Aorta (tissue), 5 donors: Measurements from ENCODE around the gene FAM185A. TPM values are rescaled to one million over a fixed set of nuclear protein-coding genes. Genes with fewer than 3 reads are reported as not detected.
"Not testable (repeated sequence)": the region's sequence is repeated elsewhere in the genome, so short reads cannot be mapped to it uniquely, and the experiment has no call there.

Experiments used
- ATAC-seq: fragments of 200-7000 bp; cut with Tn5 transposase; one replicate; pipeline ENCODE4 v1.9.1; 2022; ENCODE audit warnings: moderate library complexity; ENCODE audit not compliant: low FRiP score
- DNase-seq, 2 donors: peaks; one replicate each; pipeline ENCODE4 v3.0.0-alpha.2; 2020
- H3K27ac ChIP-seq, 2 donors: one replicate each; pipeline ENCODE4 v1.5.1; 2013; ENCODE audit warnings: low read length in 2 of 2, mild to moderate bottlenecking in 2 of 2, moderate library complexity in 2 of 2, control low read depth in 1 of 2, inconsistent platforms in 1 of 2, low read depth in 1 of 2
- H3K27me3 ChIP-seq, 2 donors: one replicate each; pipeline ENCODE4 v1.6.1; 2013; ENCODE audit warnings: control low read depth in 1 of 2, low read length in 1 of 2, mild to moderate bottlenecking in 1 of 2, moderate library complexity in 1 of 2; ENCODE audit not compliant: insufficient read depth in 2 of 2, control insufficient read depth in 1 of 2
- H3K36me3 ChIP-seq, 2 donors: one replicate each; pipeline ENCODE4 v1.6.1; 2013; ENCODE audit warnings: control low read depth in 1 of 2, low read length in 1 of 2, mild to moderate bottlenecking in 1 of 2; ENCODE audit not compliant: insufficient read depth in 2 of 2, control insufficient read depth in 1 of 2
- H3K4me1 ChIP-seq, 2 donors: one replicate each; pipeline ENCODE4 v1.6.1; 2013; ENCODE audit warnings: low read length in 2 of 2, control low read depth in 1 of 2, mild to moderate bottlenecking in 1 of 2, moderate library complexity in 1 of 2; ENCODE audit not compliant: insufficient read depth in 2 of 2, control insufficient read depth in 1 of 2
- H3K4me3 ChIP-seq, 2 donors: one replicate each; pipeline ENCODE4 v1.5.1; 2013; ENCODE audit warnings: low read length in 2 of 2, control low read depth in 1 of 2, mild to moderate bottlenecking in 1 of 2
- H3K9me3 ChIP-seq: one replicate; pipeline ENCODE4 v1.6.1; 2013; ENCODE audit warnings: mild to moderate bottlenecking, low read length; ENCODE audit not compliant: control insufficient read depth
- WGBS, 2 donors: extraction: QIAGEN DNeasy Blood & Tissue Kit; methylation state at CpG; one replicate each; pipeline ENCODE4 v1.1.7; 2013; 5-methylcytosine and 5-hydroxymethylcytosine counted together
- intact Hi-C, 2 donors: fragments of 100-400 bp; cut with DNase I; formaldehyde crosslinking; loops; one replicate each; pipeline versions ENCODE4 v1.14.2 to v1.15.0; 2022
- polyA plus RNA-seq, 2 donors: library from polyadenylated mRNA; stranded (reverse); fragments of 200-250 nt; gene quantifications; one replicate each; pipeline ENCODE4 v1.2.3, GENCODE V29; 2013
- total RNA-seq, 2 donors: library from RNA; stranded (reverse); fragmentation: NEBNext Ultra II Directional; extraction: Animal tissue kit (Norgen Biotek cat#: 25700); gene quantifications; one replicate each; pipeline ENCODE4 v1.2.1, GENCODE V29; 2021
- donor health status: healthy with polysubstance abuse.
- donor health status: Bipolar disorder and iron deficiency.
- donor health status: DM: no; HTN: no; CAD: no.
- donor health status: DM: no; HTN: no; CAD: no.
- donor health status: DM: yes; HTN: yes; CAD: no.

FAM185A gene
- total and polyA plus RNA-seq, 4 donors, result 3.6 to 12.6 (median 6.3) TPM

DNA sequence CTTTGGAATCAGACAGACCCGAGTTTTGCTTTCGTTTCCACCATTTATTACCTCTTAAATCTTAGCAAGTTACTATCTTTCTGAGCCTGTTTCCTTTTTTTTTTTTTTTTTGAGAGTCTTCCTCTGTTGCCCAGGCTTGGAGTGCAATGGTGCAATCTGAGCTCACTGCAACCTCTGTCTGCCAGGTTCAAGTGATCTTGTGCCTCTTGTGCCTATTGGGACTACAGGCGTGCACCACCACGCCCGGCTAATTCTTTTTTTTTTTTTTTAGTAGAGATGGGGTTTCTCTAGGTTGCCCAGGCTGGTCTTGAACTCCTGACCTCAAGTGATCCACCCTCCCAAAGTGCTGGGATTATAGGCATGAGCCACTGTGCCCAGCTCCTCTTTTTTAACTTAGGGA lies 84.5 kb downstream of the FAM185A start:
- 97 to 98% methylated on average over 5 of the region's 5 CpGs for WGBS, 2 donors
- no peak for DNase-seq

DNA sequence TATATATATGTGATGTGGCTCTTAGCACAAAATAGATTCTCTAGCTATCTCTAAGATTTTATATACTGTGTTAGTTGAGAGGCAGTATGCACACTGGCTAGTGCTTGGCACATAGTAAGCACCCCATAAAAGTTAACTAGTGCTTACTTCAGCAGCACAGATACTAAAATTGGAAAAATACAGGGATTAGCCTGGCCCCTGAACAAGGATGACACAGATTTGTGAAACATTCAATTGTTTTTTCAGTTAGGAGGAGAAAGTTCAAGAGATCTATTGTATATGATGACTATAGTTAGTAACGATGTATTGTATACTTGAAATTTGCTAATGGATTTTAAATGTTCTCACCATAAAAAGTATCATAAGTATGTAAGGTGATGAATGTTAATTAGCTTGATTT lies 85.7 kb downstream of the FAM185A start:
- WGBS, 2 donors, result 92 to 98% methylated on average over 1 of the region's 1 CpG
- DNase-seq (no peak), ATAC-seq (no peak)
- Histone ChIP-seq H3K4me1 (peaks cover 0 to 4% of the 10 kb centered on the region in 2 donors), H3K27me3 (no peaks in the 10 kb centered on the region), H3K27ac (no peak overlapping the region), H3K4me3 (no peak overlapping the region), H3K36me3 (no peaks in the 10 kb centered on the region), H3K9me3 (no peaks in the 10 kb centered on the region)
- intact Hi-C loops, result no loop called here

More for the DNA sequence above, 84.5 kb downstream of the FAM185A start:
- intact Hi-C loops, result no loop called here
- Histone ChIP-seq H3K27me3 (no peaks in the 10 kb centered on the region), H3K9me3 (no peaks in the 10 kb centered on the region), H3K36me3 (no peaks in the 10 kb centered on the region), H3K27ac (no peak overlapping the region), H3K4me3 (no peak overlapping the region), H3K4me1 (peaks cover 0 to 4% of the 10 kb centered on the region in 2 donors)
- ATAC-seq, result no peak

DNA sequence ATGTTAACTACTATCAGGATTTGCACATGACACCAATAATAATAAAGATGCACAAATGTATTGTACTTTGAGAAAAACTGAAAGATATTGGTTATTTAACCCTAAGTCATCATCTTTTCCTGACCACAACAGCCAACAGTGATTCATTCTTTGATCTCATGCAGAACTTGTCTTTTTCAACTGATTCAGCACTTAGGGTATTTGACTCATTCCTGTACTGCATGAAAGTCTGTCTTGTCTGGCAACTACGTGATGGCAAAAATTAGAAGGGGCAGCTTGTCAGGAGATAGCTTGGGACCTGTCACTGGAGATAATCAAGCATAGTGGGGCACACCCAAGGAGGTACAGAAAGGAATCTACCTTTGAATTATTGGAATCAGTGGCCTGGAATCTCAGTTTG lies 86.2 kb downstream of the FAM185A start:
- WGBS, 2 donors, result 34 to 62% methylated on average over 1 of the region's 1 CpG
- Histone ChIP-seq H3K27me3 (no peaks in the 10 kb centered on the region), H3K27ac (no peak overlapping the region), H3K4me1 (peaks cover 0 to 4% of the 10 kb centered on the region in 2 donors), H3K4me3 (no peak overlapping the region), H3K9me3 (no peaks in the 10 kb centered on the region), H3K36me3 (no peaks in the 10 kb centered on the region)
- no peak for DNase-seq
- intact Hi-C loops, result no loop called here
- ATAC-seq, result no peak

DNA sequence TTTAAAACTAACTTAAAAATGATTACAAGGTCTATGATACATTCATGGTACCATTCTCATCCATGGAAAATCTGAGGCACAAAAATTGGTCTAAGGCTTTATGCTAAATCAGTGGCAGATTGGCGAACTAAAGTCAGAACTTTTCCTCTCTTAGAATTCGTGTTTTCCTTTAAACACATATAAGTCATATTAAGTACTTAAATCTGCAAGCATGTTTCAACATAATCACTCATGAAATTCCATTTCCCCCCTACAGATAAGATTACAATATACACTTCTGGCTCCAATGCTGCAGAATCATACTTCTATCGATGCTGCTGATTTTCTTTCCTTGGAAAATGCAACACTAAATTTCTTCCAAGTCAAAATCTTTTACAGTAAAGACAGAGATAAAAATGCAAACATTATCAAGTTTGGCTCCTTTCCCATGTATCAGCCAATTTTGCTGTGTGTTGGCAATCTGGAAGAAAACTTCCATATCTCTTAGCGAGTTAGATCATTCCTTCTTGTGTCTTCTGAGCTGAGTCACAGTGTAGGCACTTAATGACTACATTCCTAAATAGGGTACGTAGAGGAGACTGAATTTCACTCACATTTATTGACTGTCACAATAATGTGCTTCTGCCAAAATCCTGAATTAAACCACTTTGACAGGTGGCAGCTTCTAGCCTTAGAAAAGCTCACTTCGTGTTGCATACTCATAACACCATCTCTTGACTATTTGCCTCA lies 87.6 kb downstream of the FAM185A start:
- no peak for DNase-seq
- H3K27ac ChIP-seq, result peak overlapping the region in 1 of 2 donors; percentile 11
- H3K4me1 ChIP-seq, result peaks cover 2 to 4% of the 10 kb centered on the region in 2 donors
- ATAC-seq, result peak; percentile 67
- H3K9me3 ChIP-seq, result no peaks in the 10 kb centered on the region
- H3K36me3 ChIP-seq, result no peaks in the 10 kb centered on the region
- 16 to 21% methylated on average over 6 of the region's 6 CpGs for WGBS, 2 donors
- no peak overlapping the region for H3K4me3 ChIP-seq
- intact Hi-C loops, result no loop called here
- no peaks in the 10 kb centered on the region for H3K27me3 ChIP-seq

DNA sequence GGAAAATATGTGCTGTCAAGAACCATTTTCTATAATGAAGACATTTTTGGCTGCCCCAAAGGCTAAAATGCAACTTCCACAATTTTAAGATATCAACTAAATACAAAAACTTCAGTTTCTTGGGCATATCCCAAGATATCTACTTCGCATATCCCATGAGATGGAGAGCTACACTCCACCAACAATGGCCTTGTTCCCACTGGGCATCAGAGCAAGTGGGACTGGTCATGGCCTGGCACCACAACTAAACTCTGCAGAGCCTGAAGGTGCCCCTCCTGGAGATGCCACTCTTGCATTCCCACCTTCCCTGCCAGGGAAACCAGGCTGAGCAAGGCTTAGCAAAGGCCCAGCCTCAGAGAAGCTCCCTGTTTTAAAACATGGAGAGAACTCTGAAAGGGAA lies 88.2 kb downstream of the FAM185A start:
- H3K27ac ChIP-seq, result peak overlapping the region in 1 of 2 donors; percentile 73
- H3K27me3 ChIP-seq, result no peaks in the 10 kb centered on the region
- peaks cover 4 to 5% of the 10 kb centered on the region in 2 donors for H3K4me1 ChIP-seq
- intact Hi-C loops, result no loop called here
- no peak overlapping the region for H3K4me3 ChIP-seq
- DNase-seq, result no peak
- H3K36me3 ChIP-seq, result no peaks in the 10 kb centered on the region
- 11 to 14% methylated on average over 1 of the region's 1 CpG for WGBS, 2 donors
- peak; percentile 41 for ATAC-seq
- H3K9me3 ChIP-seq, result no peaks in the 10 kb centered on the region

DNA sequence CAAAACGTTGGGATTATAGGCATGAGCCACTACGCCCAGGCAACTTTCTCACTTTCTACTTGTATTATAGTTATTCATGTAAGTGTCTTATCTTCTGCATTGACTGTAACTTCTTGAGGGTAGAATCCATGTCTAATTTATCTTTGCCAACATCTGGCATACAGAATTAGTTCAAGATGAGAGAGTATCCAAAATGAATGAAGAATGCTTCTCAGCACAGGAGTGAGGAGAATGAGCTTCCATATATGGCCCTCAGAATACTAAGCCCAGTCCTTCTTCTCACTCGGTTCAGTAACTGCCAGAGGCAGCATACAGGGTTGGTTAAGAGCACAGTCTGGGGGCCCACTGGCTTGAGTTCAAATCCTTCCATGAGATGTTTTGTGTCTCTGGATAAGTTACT lies 89.0 kb downstream of the FAM185A start:
- intact Hi-C loops, result no loop called here
- H3K36me3 ChIP-seq, result no peaks in the 10 kb centered on the region
- peaks cover 4 to 5% of the 10 kb centered on the region in 2 donors for H3K4me1 ChIP-seq
- no peak overlapping the region for H3K4me3 ChIP-seq
- 44 to 46% methylated on average over 3 of the region's 3 CpGs for WGBS, 2 donors
- H3K27me3 ChIP-seq, result no peaks in the 10 kb centered on the region
- DNase-seq, result no peak
- H3K9me3 ChIP-seq, result no peaks in the 10 kb centered on the region
- ATAC-seq, result no peak
- peak overlapping the region in 1 of 2 donors; percentile 22 for H3K27ac ChIP-seq

DNA sequence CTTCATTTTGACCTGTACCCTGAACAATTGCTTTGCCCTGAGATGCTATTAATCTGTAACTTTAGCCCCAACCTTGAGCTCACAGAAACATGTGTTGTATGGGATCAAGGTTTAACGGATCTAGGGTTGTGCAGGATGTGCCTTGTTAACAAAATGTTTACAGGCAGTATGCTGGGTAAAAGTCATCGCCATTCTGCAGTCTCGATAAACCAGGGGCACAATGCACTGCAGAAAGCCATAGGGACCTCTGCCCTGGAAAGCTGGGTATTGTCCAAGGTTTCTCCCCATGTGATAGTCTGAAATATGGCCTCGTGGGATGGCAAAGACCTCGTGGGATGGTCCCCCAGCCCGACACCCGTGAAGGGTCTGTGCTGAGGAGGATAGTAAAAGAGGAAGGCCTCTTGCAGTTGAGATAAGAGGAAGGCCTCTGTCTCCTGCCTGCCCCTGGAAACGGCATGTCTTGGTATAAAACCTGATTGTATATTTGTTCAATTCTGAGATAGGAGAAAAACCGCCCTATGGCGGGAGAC lies 89.8 kb downstream of the FAM185A start:
- H3K4me1 ChIP-seq, H3K27me3 ChIP-seq, H3K36me3 ChIP-seq, ATAC-seq, intact Hi-C loops, H3K9me3 ChIP-seq, DNase-seq, H3K27ac ChIP-seq, H3K4me3 ChIP-seq: not testable (repeated sequence)
- 92% methylated on average over 10 of the region's 10 CpGs for WGBS, 2 donors

DNA sequence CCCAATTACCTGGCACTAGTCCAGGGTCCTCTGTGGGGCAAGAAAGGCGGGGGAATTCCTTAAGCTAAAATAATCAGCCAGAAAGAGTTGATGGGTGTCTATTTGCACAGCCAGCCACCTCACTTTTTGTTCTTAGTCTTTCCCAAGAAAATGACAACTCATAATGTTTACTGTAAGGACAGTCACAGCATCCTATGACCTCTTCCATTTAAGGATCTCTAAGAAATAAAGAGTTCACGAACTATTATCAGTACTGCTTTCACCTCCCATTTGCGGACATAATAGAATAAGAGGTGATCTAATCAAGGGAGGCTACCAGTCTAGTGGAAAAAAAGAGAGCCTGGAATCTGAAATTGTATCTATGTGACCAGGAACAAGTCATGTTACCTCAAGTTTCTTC lies 91.6 kb downstream of the FAM185A start:
- 91 to 97% methylated on average over 3 of the region's 3 CpGs for WGBS, 2 donors
- Histone ChIP-seq H3K27me3 (no peaks in the 10 kb centered on the region), H3K4me3 (no peak overlapping the region), H3K27ac (no peak overlapping the region), H3K36me3 (no peaks in the 10 kb centered on the region), H3K4me1 (peaks cover 4 to 5% of the 10 kb centered on the region in 2 donors), H3K9me3 (no peaks in the 10 kb centered on the region)
- DNase-seq (no peak), ATAC-seq (no peak)
- intact Hi-C loops, result no loop called here

DNA sequence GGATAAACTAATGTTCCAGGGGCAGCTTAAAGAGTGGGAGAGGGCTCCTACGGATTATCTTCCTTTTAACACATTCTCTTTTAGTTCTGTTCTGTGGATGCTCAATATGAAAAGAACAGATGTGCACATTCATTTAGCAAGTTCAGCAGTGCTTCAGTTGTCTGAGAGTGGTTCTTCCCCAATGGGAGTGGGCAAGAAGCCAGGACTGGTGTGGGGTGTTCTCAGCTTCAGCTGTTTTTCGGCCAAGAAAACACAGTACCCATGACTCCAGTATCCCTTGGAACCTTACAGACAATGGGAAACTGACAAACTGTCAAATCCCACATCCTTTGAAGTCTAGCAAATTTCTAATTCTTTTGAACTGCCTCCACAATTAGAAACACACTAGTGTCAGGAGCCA lies 92.5 kb downstream of the FAM185A start:
- no peak overlapping the region for H3K4me3 ChIP-seq
- WGBS, 2 donors, result 90 to 91% methylated on average over 2 of the region's 2 CpGs
- DNase-seq, result no peak
- H3K4me1 ChIP-seq, result peaks cover 4 to 5% of the 10 kb centered on the region in 2 donors
- no peak overlapping the region for H3K27ac ChIP-seq
- intact Hi-C loops, result no loop called here
- no peaks in the 10 kb centered on the region for H3K36me3 ChIP-seq
- no peaks in the 10 kb centered on the region for H3K9me3 ChIP-seq
- no peak for ATAC-seq
- H3K27me3 ChIP-seq, result no peaks in the 10 kb centered on the region
